HG03378 (cell line): ENCODE results near the gene HEXD.

Experiments
- ATAC-seq: cut with Tn5 transposase; IDR thresholded peaks from one replicate; pipeline ENCODE4 v1.9.1; 2021; ENCODE audit warnings: mild to moderate bottlenecking, moderate library complexity; ENCODE audit not compliant: unreplicated experiment

Gene HEXD

GRCh38 chr17:82414548-82415281 is 3.4 kb upstream of the HEXD start:
- no peak for ATAC-seq

- no peak for ATAC-seq
Measured at GRCh38 chr17:82415336-82415735, 2.8 kb upstream of the HEXD start.

GRCh38 chr17:82415786-82416185 is 2.4 kb upstream of the HEXD start:
- no peak for ATAC-seq

- no peak for ATAC-seq
Measured at GRCh38 chr17:82416264-82416663, 1.9 kb upstream of the HEXD start.

GRCh38 chr17:82416771-82417170 is 1.4 kb upstream of the HEXD start:
- ATAC-seq, result no peak

- ATAC-seq, result no peak
Measured at GRCh38 chr17:82419540-82419939, 1.4 kb downstream of the HEXD start.

GRCh38 chr17:82424001-82424862 is 6.1 kb downstream of the HEXD start:
- no peak for ATAC-seq

- ATAC-seq, result no peak
Measured at GRCh38 chr17:82424863-82425159, 6.7 kb downstream of the HEXD start.

GRCh38 chr17:82428546-82428945 is 10.4 kb downstream of the HEXD start:
- no peak for ATAC-seq

- no peak for ATAC-seq
Measured at GRCh38 chr17:82429824-82430223, 11.7 kb downstream of the HEXD start.

- no peak for ATAC-seq
Measured at GRCh38 chr17:82432017-82432416, 13.9 kb downstream of the HEXD start.

- ATAC-seq, result no peak
Measured at GRCh38 chr17:82433560-82434215, 15.5 kb downstream of the HEXD start.

GRCh38 chr17:82434216-82434565 is 16.0 kb downstream of the HEXD start:
- no peak for ATAC-seq

- no peak for ATAC-seq
Measured at GRCh38 chr17:82435103-82435502, 17.0 kb downstream of the HEXD start.

- no peak for ATAC-seq
Measured at GRCh38 chr17:82435601-82436583, 17.7 kb downstream of the HEXD start.

- ATAC-seq, result no peak
Measured at GRCh38 chr17:82436601-82437324, 18.6 kb downstream of the HEXD start.

GRCh38 chr17:82437325-82437668 is 19.1 kb downstream of the HEXD start:
- no peak for ATAC-seq

GRCh38 chr17:82438401-82439193 is 20.4 kb downstream of the HEXD start:
- ATAC-seq, result no peak

GRCh38 chr17:82439194-82439828 is 21.2 kb downstream of the HEXD start:
- no peak for ATAC-seq
